Stimulated activated CD4-positive, alpha-beta T cell treated with anti-CD3 and anti-CD28 coated beads, Interleukin-15, amount 100 ng/mL, for 1 hour (primary cell): ENCODE measurements around the gene HIVEP2.

Experiments
- DNase-seq, 2 donors: peaks; one replicate each; pipeline ENCODE4 v3.0.0-alpha.2; 2020; ENCODE audit warnings: low read depth in 1 of 2, low spot score in 1 of 2

The HIVEP2 gene

DNA sequence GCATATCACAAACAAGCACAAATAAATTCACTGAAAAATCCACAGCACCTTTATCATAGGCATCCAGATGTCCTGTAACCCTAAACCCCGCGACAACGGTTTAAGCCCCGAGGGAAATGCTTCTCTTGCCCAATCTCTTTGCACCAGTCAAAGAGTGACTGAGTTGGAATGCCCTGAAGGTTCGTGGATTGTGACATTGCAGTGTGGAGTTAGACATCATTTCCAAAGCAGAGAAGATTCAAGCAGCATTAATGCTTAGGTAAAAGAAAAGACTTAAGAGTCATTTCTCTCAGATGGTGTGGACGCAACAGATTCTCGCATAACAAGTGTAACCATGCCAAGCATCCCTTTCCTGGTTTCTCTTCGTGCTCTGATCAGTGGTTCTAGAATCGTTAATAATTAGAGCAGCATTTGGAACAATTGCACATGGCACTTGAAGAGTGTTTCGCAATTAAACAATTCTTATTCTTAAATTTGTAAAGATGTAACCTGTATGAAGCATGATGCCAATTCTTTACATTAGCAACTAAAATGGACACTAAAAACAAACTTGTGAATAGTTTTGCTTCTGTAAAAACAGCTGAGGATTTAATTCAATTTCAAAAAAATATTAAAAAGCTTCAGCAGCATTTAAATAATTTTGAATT is 121.6 kb downstream of the HIVEP2 start:
- DNase-seq: no peak

DNA sequence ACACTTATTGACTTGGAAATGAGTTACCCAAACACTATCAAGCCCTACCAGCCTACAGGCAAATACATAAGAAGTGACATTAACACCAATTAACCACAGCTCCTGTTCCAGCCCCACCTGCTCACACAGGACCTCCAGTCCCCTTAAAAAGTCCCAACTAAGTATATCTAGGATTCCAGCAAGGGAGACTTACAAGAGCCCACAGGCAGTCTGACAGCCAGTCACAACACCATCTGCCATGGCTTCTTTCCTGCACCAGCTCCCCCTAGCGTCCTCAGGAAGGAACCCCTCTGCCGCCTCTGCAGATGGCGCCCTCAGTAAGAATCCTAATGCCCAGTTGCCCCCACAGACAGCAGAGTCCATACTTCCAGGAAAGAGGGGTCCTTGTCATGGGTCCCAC is 122.1 kb downstream of the HIVEP2 start:
- DNase-seq: no peak

DNA sequence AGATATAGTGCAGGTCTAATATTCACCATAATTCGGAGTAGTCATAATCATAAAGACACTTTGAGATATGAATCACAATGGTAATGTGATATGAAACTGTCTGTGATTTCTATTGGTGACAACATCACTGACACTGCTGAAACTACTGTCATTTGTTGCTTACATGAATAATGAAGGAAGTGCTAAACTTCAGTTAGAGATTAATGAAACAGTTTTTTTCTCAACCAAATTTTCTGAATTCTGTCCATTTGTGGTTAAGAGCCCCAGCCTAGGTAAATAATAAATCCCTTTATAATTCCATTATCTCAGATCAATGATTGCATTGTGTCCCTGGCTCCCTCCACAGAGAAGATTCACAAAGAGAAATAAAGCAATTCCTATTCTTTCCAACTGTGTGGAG is 122.6 kb downstream of the HIVEP2 start:
- DNase-seq: no peak

DNA sequence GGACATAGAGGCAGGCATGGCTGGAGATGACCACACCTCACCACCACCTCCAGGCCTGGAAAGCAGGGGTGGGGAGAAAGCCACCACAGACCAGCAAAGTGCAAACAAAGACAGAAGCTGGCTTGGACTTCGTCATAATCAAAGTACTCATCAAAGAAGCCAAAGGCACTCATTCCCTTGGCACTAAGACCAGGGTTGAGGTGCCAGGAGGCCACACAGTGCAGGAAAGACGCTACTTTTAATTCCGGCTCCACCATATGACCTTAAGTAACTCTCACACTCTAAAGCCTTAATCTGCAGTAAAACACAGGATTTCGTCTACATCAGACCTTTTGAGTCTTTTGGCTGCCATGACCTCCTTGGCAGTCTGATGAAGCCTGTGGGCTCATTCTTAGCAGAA is 123.1 kb downstream of the HIVEP2 start:
- DNase-seq: no peak

DNA sequence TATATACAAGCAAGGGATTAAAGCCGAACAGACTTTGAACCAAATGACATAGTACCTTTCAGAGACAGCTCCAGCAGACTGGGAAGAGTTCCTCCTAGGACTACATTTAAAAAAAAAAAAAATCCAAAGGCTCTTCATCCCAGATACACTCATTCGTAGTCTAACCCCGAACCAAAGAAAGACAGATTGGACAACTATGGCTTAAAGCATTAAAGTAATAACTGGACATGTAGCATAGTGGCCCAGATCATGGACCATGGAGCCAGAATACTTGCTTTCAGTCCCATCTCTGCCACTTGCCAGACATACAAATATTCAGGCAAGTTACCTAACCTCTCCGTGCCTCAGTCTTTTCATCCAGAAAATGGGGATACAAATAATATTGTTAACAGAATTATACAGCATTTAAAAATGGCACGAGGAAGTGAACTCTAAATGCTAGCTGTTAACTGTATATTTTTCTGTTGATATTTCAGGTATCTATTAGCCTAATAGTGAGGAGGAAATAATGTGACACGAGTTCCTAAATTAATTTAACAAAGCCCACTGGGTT is 123.7 kb downstream of the HIVEP2 start:
- DNase-seq: no peak

DNA sequence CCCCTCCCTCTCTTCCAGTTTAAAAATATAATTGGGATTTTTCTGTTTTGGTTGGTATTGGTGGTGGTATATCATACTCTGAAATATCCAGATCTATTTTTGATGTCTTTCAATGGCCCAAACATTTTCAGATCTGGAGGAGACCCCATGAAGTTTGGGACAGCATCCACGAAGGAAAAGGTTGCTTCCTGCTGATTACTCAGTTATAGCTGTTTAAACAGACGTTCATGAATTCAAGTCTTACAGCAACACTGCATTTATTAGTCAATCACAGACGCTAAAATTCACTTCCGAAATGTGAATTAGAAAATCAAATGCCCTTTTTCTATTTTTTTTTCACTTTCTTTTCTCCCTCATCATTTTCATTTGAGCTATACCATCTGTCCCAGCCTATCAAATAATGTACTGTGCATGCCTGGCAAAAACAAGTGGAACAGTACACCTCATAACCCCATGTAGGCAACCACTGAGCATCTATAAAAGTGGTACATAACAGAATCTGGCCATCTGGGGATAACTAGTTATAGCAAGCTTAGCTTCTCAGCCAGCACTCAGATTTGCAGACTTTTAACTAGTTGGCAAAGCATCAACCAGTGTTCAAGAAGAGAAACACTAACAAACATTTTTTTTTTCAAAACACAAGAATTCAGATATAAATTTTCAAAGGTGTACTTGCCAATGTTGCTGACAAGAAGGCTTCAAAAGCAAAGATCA is 124.5 kb downstream of the HIVEP2 start:
- no peak for DNase-seq

DNA sequence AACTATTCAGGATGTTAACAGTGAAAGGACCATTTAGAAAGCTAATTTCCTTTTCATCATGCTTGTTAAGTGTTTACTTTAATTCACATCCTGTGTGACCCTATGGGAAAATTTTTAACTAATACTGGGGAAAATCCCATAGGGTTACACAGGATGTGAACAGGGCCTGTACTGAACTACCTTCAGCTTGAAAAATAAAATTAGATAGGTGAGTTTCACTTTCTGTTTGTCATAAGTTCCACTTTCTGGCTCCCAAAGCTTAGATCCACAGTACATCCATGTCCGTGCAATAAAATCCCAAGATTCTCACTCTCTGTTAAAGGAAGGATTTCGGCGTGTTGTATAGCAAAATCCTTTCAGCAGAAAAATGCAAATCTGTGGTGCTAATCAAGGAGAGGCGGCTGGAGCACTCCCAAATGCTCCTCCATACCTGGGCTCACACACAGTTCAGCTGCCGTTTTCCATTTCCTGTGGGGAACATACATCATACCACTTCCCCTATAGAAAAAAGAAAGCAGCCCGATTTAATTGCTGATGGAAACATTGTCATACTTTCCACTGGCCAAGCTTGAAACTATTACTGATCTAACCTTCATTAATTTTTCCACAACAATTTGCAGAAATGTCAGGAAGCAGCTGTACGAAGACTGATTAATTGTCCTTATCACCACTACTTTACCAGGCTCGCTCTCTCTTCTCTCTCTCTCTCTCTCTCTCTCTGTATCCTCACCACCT is 125.2 kb downstream of the HIVEP2 start:
- DNase-seq: peak in 1 of 2 donors; percentile 26

DNA sequence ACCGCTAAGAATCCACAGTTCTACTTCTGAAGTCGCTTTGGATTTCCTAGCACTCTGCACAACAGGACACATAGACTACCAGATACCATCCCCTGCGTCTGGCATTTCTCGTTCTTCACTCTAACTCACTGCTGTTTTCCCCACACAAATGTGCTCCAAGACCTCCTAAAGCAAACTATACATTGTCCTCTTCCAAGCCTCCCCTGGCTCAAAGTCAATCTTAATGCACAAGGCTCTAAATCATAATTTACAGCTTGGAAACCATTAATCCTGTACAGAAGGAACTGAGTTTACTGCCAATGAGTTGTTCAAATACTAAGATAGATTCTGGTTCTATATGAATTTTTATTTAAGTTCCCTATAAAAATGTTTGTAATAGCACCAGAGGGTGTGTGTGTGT is 128.5 kb downstream of the HIVEP2 start:
- DNase-seq: no peak

DNA sequence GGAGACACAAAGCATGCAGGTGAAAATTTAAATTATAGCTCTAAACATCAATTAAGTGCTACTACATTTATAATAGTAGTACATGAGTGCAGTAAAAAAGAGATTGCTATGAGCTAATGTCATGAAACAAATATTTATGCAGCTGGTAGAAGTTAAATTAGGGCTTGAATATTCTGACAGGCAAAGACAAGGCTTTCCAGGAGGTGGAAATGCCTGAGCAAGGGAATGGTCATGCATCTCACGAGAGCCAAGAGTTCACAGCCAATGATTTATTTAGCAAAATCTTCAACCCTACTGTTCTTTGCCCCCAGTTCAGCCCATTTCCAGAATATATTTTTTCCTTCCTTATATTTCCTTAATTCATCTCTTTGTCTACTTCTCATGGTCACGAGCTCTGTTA is 128.9 kb downstream of the HIVEP2 start:
- DNase-seq: no peak

DNA sequence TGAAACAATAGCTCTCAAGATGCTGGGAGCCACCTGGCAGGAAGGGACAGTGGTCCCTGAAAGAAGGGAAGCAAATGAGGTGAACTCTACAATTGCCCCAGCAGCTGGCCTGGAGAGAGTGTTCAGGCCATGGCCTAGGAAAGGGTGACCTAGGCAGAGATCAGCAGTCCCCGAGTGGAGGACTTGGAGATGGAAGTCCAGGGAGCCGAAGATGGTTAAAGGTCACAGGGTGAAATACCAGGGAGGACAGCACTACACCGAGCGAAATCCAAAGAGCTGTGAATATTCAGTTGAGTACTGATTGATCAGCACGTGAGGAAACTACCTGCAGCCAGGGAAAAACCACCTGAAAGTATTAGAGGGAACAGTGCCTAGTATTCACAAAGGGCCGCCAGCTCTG is 133.1 kb downstream of the HIVEP2 start:
- no peak for DNase-seq

DNA sequence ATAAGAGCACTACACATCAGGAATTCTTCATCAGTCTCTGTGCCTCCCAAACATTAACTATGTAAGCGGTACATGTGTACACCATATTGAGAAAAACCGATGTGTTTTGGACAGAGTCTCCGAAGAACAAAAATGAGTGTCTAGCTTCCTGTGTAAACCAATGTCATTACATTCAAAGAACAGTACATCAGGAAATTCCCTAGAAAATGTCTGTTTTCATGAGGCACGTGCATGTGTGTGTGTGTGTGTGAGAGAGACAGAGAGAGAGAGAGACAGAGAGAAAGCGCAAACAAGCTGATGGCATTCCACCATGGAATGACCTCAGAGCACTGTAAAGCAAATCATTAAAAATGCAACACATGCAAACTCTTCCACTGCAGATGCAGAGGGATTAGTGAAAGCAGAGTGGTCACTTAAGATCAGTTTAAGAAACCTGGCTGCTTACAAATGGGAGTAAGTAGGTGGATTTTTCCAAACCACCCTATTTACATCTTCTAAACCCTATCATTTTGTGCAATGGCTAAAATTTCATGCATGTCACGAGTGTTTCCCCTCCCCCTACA is 133.9 kb downstream of the HIVEP2 start:
- no peak for DNase-seq

DNA sequence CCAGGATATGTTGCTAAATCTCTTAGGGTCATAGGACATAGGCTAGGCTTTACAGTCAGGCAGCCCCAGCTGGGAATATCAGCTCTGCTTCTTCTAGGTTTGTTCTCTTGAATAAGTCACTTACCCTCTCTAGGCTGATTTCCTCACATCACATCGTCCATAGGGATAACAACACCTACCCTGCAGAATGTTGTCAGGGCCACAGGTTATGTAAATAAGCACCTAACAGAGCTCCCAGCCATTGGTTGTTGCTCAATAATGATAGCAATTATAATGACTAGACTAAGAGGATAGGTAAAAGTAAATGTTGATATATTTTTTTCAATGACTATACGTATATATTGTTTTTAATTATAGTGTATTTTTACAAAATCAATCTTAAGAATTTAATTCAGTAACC is 135.0 kb downstream of the HIVEP2 start:
- no peak for DNase-seq

DNA sequence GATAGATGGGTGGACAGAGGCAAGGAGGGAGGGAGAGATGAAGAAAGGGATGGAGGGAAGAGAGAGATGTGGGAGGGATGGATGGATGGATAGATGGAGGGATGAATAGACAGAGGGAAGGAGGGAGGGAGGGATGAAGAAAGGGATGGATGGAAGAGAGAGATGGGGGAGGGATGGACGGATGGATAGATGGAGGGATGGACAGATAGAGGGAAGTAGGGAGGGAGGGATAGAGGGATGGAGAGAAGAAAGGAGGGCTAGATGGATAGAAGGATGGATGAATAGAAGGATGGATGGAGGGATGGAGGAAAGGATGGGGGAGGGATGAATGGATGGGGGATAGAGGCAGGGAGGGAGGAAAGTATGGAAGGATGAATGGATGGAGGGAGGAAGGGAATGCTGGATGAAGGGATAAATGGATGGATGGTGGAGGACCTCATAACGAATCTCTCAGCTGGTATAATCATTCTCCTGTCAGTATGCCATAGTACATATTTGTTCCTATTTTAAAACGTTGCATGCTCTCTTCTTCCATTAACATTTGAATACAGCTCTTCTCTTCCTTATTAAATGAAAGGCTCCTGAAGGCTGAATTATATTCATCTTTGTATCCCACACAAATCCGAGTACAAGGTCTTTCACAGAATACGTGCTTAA is 136.4 kb downstream of the HIVEP2 start:
- no peak for DNase-seq

DNA sequence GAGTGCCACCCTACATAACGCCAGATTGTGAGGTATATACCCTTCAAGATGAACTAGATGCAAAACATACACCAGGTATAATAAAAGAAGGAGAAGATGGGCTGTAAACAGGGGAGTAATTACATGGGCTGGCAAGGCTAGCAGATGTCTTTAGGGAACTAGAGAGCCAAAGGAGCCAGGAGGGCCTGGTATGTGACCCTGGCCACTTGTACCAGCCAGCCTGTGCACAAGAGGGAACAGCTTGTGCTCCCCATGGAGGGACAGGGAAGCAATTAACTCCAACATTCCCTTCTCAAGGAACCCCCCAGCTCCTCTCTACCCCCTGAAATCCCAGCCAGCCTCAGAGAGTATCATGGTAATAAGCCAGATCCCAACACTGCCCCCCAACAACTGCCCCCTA is 139.9 kb downstream of the HIVEP2 start:
- no peak for DNase-seq

DNA sequence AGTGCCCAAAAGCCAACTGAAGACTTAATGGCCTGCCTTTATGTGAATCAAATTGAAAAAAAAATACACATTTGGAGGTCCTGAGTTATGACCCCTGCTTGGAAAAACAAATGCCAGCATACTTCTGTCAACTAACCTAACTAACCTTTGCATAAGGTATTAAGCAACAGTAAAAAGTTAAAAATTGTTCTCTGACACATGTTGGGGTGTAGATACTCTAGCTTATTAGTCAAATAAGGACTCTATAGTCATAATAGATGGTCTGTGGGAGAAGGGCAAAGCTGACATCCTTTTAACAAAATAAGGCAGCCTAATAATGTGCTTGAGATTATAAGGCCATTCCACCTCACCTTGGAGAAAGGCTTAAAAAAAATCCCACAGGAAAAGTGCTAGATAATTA is 140.5 kb downstream of the HIVEP2 start:
- DNase-seq: no peak

DNA sequence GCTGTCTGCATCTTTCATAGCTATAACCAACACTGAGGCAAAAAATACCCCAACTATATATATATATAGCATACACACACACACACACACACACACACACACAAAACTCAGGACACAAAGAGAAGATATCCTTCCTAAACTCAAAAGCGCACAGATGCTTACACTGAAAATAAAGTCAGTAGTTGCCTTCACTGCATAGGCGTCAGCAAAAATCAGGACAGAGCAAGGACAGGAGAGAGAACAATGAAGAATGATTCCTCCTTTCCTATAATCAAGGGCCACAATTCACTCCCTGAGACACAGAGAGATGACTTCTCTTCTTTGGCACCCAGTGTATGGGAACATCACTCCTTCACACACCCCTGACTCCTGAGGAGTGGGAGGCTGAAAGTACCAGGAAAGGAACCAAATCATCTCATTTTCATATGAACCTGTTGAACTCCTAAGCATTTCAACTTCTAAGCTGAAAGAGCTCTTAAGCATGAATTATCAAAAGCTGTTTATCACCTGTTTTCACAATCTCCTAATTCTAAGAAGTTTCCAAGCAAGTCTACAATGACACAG is 141.4 kb downstream of the HIVEP2 start:
- DNase-seq: no peak

DNA sequence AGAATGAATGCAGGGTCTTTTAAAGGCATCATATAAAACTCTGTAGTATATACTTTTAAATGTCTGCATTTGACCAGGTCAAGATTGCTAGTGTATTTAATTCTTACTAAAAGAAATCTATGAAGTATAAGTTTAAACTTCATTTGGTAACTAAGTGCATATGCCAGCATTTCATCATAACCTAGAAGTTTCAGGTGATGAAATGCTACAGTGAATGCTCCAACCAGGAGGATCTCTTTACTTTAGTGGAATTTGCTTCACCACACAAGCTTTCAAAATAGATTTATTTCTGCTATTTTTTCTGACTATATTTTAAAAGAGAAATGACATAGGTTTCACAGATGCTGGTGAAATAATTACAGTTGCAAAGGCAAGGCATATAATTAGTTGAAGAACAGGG is 141.9 kb downstream of the HIVEP2 start:
- no peak for DNase-seq

DNA sequence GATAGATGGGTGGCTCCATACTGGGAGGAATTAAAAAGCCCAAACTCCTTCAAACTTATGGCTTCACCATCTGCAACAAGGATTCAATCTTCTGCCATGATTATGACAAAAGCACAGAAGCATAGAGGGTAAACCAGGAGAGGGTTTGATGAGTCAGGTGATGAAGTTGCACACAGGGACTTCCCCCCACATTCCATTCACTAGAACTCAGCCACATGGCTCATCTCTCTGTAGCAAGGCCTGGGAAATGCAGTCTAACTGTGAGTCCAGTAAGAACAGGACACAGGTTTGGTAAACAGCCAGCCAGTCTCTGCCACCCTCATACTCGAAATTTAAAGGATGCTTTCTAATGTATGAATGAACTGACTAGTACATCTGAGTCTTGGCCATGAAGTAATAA is 142.9 kb downstream of the HIVEP2 start:
- no peak for DNase-seq

DNA sequence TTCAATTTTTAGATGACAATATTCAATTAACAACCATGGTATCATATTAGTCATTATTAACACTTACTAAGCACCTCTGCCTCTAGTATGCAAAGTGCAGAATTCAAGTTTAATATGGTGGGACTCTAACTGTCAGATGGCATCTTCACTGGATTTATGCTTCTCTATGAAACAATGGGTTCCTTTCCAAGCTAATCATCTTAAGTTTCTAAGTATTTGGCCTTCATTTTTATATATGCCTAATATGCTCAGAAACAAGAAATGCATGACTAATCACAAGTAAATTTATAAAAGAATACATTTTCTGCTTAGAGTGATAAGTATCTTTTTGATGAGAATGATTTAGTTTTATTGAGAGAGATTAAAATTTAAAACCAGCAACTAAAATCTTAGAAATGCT is 144.7 kb downstream of the HIVEP2 start:
- DNase-seq: no peak

DNA sequence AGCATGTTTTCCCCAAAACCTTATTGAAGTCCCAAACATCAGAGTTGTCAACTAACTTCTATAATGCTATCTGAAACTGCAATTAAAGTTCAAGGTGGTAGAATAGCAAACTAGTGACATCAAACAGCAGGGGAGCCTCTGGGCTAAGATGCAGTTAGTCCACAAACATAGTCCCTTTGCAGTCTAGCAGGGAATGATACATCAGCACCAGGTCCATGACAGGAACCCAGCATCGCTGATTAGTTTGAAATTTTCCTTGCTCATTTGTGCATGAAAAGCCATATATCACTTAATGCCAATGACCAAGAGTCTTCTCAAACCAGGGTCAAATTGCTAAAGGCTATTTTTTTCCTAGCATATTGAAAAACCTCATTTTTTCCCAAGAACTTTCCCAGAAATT is 145.3 kb downstream of the HIVEP2 start:
- DNase-seq: no peak

DNA sequence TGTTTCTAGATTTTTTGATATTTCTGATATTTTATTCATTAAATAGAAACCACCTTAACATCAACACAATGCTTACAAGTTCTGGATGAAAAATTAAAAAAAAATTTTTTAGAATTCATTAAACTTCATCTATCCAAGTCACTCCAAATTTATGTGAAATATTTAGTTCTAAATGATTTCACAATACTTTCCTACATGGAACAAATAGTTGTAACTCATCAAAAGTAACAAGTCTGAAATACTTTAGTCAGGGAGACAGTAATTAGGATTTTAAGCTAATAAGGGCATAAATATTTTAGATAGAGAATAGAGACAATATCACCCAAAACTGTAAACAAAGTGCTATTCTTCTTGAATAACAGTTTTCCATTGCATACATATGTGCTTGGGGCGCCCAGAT is 147.8 kb downstream of the HIVEP2 start:
- DNase-seq: no peak
